ENCODE measurements around the gene ERCC1.

DNA sequence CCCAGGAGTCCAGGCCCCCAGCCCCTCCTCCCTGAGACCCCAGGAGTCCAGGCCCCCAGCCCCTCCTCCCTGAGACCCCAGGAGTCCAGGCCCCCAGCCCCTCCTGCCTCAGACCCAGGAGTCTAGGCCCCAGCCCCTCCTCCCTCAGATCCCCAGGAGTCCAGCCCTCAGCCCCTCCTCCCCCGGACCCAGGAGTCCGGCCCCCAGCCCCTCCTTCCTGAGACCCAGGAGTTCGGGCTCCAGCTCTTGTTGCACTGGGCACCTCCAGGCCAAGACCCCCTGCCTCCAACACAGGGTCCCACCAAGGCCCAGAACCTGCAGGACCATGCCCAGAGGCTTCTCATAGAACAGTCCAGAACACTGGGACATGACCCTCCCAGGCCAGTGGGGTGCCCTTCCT is 3.8 kb downstream of the ERCC1 start:
- TF ChIP-seq CTCF (IDR thresholded peaks at IDR 0.05; ENCODE audit: insufficient read depth, low read length, poor library complexity, severe bottlenecking) (no peak), EZH2phosphoT487 (conservative IDR thresholded peaks at IDR 0.05; ENCODE audit: low read length) (no peak)
